HL-60 (cell line): ENCODE results near the gene WNT7B.

Experiments
- DNase-seq, 2 experiments: peaks; one replicate each; pipeline ENCODE4 v3.0.0-alpha.2; 2010 to 2020; ENCODE audit warnings: low read depth in 1 of 2, low spot score in 1 of 2
- H3K27ac ChIP-seq: fragments of 250-450 bp; sonication (Bioruptor Pico); replicated peaks from 2 replicates; pipeline ENCODE4 v1.5.1; 2020; ENCODE audit warnings: mild to moderate bottlenecking, moderate library complexity
- H3K27me3 ChIP-seq: fragments of 250-450 bp; sonication (Bioruptor Pico); 2 replicates; pipeline ENCODE4 v1.5.1; 2021; ENCODE audit warnings: mild to moderate bottlenecking, moderate library complexity; ENCODE audit not compliant: insufficient read depth, poor library complexity, severe bottlenecking
- H3K4me3 ChIP-seq: replicated peaks from 2 replicates; pipeline ENCODE4 v1.5.1; 2011; ENCODE audit warnings: mild to moderate bottlenecking, control low read depth, low read length; ENCODE audit not compliant: insufficient read depth
- GABPA ChIP-seq: IDR thresholded peaks from 2 replicates; pipeline ENCODE4 v1.6.1; 2012; ENCODE audit warnings: low read depth
- POLR2AphosphoS5 ChIP-seq: IDR thresholded peaks from 2 replicates; pipeline ENCODE4 v1.6.1; 2012; ENCODE audit warnings: low read depth
- SPI1 ChIP-seq: IDR thresholded peaks from 2 replicates; pipeline ENCODE4 v1.6.1; 2012; ENCODE audit warnings: low read depth, mild to moderate bottlenecking, borderline replicate concordance
- TF ChIP-seq, protein P1 (sequence below): IDR thresholded peaks from one replicate; pipeline ENCODE4 v1.5.1; 2011; ENCODE audit warnings: low read length, control low read depth, inconsistent platforms; ENCODE audit not compliant: insufficient read depth
- TF ChIP-seq, protein P2 (sequence below): IDR thresholded peaks from 2 replicates; pipeline ENCODE4 v1.6.1; 2012; ENCODE audit warnings: low read depth; ENCODE audit not compliant: insufficient replicate concordance

The WNT7B gene

DNA sequence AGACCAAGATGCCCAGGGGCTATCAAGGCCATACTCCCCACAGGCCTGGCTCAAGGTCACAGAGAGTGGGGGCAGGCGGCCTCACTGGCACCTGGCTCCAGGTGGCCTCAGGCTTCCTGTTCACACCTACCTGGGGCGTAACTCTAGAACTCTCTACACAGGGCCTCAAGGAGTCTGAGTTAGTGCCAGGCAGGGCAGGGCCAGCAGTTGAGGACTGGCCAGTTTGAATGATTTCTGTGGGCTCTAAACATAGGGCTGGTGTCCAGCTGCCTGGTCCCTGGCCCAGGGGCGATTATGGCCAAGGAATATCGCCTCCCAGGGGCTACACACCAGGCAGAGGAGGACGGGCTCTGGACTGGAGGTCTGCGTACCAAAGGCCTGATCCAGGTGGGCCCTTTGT, 79.2 kb downstream of the WNT7B start:
- H3K4me3 ChIP-seq, result no peak overlapping the region
- DNase-seq, result no peak
- no peak overlapping the region for H3K27ac ChIP-seq
- no peak for TF ChIP-seq SPI1
- no peak for TF ChIP-seq GABPA
- TF ChIP-seq, protein P1, sequence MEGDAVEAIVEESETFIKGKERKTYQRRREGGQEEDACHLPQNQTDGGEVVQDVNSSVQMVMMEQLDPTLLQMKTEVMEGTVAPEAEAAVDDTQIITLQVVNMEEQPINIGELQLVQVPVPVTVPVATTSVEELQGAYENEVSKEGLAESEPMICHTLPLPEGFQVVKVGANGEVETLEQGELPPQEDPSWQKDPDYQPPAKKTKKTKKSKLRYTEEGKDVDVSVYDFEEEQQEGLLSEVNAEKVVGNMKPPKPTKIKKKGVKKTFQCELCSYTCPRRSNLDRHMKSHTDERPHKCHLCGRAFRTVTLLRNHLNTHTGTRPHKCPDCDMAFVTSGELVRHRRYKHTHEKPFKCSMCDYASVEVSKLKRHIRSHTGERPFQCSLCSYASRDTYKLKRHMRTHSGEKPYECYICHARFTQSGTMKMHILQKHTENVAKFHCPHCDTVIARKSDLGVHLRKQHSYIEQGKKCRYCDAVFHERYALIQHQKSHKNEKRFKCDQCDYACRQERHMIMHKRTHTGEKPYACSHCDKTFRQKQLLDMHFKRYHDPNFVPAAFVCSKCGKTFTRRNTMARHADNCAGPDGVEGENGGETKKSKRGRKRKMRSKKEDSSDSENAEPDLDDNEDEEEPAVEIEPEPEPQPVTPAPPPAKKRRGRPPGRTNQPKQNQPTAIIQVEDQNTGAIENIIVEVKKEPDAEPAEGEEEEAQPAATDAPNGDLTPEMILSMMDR, result no peak
- no peak for TF ChIP-seq POLR2AphosphoS5
- TF ChIP-seq, protein P2, sequence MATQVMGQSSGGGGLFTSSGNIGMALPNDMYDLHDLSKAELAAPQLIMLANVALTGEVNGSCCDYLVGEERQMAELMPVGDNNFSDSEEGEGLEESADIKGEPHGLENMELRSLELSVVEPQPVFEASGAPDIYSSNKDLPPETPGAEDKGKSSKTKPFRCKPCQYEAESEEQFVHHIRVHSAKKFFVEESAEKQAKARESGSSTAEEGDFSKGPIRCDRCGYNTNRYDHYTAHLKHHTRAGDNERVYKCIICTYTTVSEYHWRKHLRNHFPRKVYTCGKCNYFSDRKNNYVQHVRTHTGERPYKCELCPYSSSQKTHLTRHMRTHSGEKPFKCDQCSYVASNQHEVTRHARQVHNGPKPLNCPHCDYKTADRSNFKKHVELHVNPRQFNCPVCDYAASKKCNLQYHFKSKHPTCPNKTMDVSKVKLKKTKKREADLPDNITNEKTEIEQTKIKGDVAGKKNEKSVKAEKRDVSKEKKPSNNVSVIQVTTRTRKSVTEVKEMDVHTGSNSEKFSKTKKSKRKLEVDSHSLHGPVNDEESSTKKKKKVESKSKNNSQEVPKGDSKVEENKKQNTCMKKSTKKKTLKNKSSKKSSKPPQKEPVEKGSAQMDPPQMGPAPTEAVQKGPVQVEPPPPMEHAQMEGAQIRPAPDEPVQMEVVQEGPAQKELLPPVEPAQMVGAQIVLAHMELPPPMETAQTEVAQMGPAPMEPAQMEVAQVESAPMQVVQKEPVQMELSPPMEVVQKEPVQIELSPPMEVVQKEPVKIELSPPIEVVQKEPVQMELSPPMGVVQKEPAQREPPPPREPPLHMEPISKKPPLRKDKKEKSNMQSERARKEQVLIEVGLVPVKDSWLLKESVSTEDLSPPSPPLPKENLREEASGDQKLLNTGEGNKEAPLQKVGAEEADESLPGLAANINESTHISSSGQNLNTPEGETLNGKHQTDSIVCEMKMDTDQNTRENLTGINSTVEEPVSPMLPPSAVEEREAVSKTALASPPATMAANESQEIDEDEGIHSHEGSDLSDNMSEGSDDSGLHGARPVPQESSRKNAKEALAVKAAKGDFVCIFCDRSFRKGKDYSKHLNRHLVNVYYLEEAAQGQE, result no peak
- peaks cover 5% of the 10 kb centered on the region for H3K27me3 ChIP-seq

DNA sequence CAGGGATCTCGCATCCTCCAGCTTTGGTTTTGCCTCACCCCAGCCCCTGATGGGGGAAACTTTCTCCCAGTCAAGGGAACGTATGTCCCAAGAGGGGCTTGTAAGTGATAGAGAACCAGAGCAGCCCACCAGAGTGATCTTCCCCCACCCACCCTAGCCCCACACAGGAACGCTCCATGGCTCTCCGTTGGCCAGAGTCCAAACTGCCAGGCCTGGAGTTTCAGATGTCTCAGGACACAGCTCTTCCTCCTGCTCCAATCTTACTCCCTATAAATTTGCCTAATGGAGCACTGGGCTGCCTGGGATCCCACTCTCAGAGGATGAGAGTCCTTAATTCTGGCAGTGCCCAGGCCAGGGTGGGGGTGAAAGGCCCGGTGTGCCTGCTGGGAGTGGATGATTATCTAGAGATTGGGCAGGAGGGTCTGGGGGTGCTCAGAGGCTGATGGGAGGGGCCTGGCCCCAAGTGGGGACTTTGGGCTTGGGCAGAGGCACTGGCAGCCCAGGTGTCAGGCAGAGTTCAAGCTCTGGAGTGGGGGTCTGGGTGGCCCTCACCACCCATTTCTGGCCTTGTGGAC, 79.9 kb downstream of the WNT7B start:
- Histone ChIP-seq H3K4me3 (no peak overlapping the region), H3K27me3 (peaks cover 3% of the 10 kb centered on the region), H3K27ac (no peak overlapping the region)
- TF ChIP-seq GABPA (no peak), POLR2AphosphoS5 (no peak), SPI1 (no peak)
- TF ChIP-seq, protein P1, result no peak
- TF ChIP-seq, protein P2, result no peak
- DNase-seq, result no peak

DNA sequence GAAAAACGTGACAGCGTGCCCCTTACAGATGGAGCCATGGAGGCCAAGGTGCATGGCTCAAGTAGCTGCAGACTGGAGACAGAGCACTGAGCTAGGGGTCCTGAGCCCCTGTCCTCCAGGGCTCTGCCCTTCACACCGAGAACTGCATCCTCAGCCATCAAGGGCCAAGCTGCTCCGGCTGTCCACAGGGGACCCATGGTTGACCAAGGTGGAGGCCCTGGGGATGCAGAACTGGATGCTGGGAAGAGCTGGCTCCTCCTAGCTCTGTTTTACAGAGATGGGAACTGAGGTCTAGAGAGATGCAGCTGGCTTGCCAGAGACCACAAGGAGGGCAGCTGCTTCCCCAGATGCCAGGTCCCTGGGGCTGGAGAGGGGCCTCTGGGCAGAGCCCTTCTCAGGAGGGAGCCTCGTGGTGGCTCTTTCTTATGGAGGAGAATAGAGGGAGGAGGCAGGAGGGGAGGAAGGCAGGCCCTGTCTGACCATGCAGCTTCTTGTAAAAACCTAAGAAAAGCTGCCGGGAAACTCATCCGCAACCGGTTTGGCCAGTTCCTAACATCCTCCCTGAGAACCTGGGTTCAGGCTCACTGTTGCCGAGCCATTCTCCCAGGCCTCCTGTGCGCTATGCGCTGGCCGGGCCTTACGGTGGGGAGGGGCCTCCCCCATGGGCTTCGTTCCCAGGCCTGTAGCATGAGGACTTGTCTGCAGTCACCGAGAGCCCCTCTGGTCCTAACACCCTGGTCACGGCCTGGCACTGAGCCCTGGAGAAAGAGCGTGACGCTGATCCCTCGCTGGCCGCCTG, 80.6 kb downstream of the WNT7B start:
- no peak overlapping the region for H3K27ac ChIP-seq
- no peak for DNase-seq
- H3K27me3 ChIP-seq, result peaks cover 3% of the 10 kb centered on the region
- TF ChIP-seq GABPA (no peak), SPI1 (no peak), POLR2AphosphoS5 (no peak)
- TF ChIP-seq, protein P2, result no peak
- TF ChIP-seq, protein P1, result no peak
- no peak overlapping the region for H3K4me3 ChIP-seq
